ENCODE data around the gene GDPD3. TPM values are rescaled to one million over a fixed set of nuclear protein-coding genes. Genes with fewer than 3 reads are reported as not detected.

The GDPD3 gene
- total RNA-seq, 2 donors from 2014 or later = 1.7 TPM; not detected in 1

- peaks cover 0 to 9% of the 10 kb centered on the region in 2 donors for H3K9me3 ChIP-seq
- peaks cover 19% of the 10 kb centered on the region for H3K36me3 ChIP-seq
- peaks cover 0 to 40% of the 10 kb centered on the region in 2 donors for H3K4me1 ChIP-seq
- TF ChIP-seq CTCF (IDR thresholded peaks at IDR 0.05) = peak in 1 of 2 donors; percentile 65
- peak overlapping the region; percentile 85 to 87 for H3K27ac ChIP-seq
- DNase-seq (ENCODE audit: low spot score) = peak; percentile 92
- H3K4me3 ChIP-seq = peak overlapping the region; percentile 36 to 59
- no peaks in the 10 kb centered on the region for H3K27me3 ChIP-seq
Observed at GRCh38 chr16:30092373-30093010, 20.8 kb downstream of the GDPD3 start.

- DNase-seq (ENCODE audit: low spot score) = peak; percentile 94
- peak within 1 kb of the TSS; percentile 36 to 59 for H3K4me3 ChIP-seq
- peak within 1 kb of the TSS; percentile 85 to 87 for H3K27ac ChIP-seq
- TF ChIP-seq CTCF (IDR thresholded peaks at IDR 0.05) = peak; percentile 69 to 77
- peaks cover 0 to 40% of the 10 kb centered on the region in 2 donors for H3K4me1 ChIP-seq
- H3K27me3 ChIP-seq = no peaks in the 10 kb centered on the region
- H3K36me3 ChIP-seq = peaks cover 19% of the 10 kb centered on the region
- H3K9me3 ChIP-seq = peaks cover 0 to 1% of the 10 kb centered on the region in 2 donors
Observed at GRCh38 chr16:30091474-30092372, 21.6 kb downstream of the GDPD3 start, which contains the start of gene TBX6. Gene TBX6, minus strand, starts transcription at chr16:30091924. Its CDS starts 731 bp downstream, at chr16:30091193.

GRCh38 chr16:30090610-30091331, 22.6 kb downstream of the GDPD3 start:
- Histone ChIP-seq H3K36me3 (peaks cover 19% of the 10 kb centered on the region), H3K27me3 (no peaks in the 10 kb centered on the region), H3K9me3 (no peaks in the 10 kb centered on the region), H3K4me1 (peaks cover 0 to 41% of the 10 kb centered on the region in 2 donors), H3K4me3 (peak overlapping the region; percentile 36 to 59), H3K27ac (peak overlapping the region; percentile 85 to 87)
- TF ChIP-seq CTCF (IDR thresholded peaks at IDR 0.05) = no peak
- DNase-seq (ENCODE audit: low spot score) = no peak

- no peak for DNase-seq (ENCODE audit: low spot score)
- Histone ChIP-seq H3K4me1 (peaks cover 0 to 36% of the 10 kb centered on the region in 2 donors), H3K27ac (no peak overlapping the region), H3K4me3 (no peak overlapping the region), H3K36me3 (peaks cover 25% of the 10 kb centered on the region), H3K27me3 (no peaks in the 10 kb centered on the region), H3K9me3 (no peaks in the 10 kb centered on the region)
- no peak for TF ChIP-seq CTCF (IDR thresholded peaks at IDR 0.05)
Observed at GRCh38 chr16:30088832-30089624, 24.3 kb downstream of the GDPD3 start.
